Stimulated activated CD8-positive, alpha-beta memory T cell treated with anti-CD3 and anti-CD28 coated beads, Interleukin-7, amount 100 ng/mL, for 24 hours (primary cell): ENCODE measurements around the gene FCRLB.
A peak's percentile ranks its signal among the peaks of the same experiment; 100 is the strongest.
"Not testable (repeated sequence)": the region's sequence is repeated elsewhere in the genome, so short reads cannot be mapped to it uniquely, and the experiment has no call there.

ENCODE experiments used
- DNase-seq: peaks from one replicate; pipeline ENCODE4 v3.0.0-alpha.2; 2020; ENCODE audit warnings: low read depth

FCRLB gene

GRCh38 chr1:161740921-161741320, 19.6 kb downstream of the FCRLB start:
- DNase-seq = no peak

GRCh38 chr1:161743231-161743630, 21.9 kb downstream of the FCRLB start:
- no peak for DNase-seq

- DNase-seq = no peak
These were observed 26.5 kb downstream of the FCRLB start for GRCh38 chr1:161747801-161748200.

- peak; percentile 70 for DNase-seq
These were observed 28.4 kb downstream of the FCRLB start, which contains the start of gene DUSP12 for GRCh38 chr1:161749509-161750407. TSS of gene DUSP12 (plus strand) at chr1:161749786. CDS start at chr1:161749802, 16 bp downstream.

DNA sequence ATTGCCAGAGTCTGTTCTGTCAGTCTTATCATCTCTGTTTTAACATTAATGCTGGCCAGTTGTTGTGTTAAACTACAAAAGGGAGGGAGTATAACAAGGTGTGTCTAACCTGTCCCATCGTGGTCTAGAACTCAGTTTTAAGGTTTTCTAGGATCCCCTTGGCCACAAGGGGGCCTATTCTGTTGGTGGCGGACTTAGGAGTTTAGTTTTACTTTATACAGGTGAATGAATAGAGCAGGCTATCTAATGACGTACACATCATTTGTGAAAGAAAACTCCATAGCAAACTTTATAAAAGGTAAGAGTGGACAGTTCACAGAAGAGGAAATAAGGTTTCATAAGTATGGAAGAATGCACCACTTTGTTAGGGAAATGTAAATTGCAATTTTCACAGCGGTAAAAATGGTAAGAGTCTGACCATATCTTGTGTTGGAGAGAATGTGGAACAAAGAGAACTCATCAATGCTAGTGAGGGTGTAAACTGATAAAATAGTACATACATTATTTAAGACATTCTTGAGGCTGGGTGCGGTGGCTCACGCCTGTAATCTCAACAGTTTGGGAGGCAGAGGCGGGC, 42.3 kb downstream of the FCRLB start:
- DNase-seq = no peak

DNA sequence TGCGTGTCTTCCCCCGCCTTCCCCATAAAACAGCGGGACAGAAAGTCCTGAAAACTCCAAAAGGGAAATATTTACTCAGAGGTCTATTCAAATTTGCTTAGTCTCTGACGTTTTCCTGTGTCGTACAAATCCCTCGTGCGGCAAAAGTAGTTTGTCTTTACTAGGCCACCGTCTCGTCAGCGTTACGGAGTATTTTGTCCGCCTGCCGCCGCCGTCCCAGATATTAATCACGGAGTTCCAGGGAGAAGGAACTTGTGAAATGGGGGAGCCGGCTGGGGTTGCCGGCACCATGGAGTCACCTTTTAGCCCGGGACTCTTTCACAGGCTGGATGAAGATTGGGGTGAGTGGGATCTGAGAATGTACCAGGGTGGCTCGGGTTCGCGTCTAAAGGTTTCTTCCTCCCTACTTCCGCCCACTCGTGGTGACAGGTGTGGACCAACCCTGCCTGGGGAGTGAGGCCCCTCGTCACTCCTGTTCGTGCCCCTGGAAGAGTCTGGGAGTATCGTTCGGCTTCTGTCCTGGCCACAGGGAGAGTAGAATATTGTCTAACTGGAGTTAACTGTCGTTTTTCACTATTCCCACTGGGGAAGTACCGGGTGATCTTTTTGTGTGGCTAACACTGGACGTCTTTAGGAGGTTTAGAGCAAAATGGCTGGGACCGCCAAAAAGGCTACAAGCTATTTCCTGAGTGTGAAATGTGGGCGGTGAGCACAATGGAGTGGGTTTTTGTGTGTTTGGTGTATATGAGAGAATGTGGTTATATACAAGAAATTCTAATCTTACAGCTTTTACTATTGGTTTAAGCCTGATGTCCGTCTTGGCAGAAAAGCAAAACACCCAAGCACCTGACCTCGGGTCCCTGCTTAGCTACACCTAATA, 45.0 kb downstream of the FCRLB start, which contains the start of gene ATF6:
ATF6 (plus strand) TSS at position 219 of the 880 bp plus-strand sequence; CDS start at position 260, 41 bp downstream.
- peak; percentile 46 for DNase-seq

GRCh38 chr1:161768461-161768860, 47.1 kb downstream of the FCRLB start:
- DNase-seq = no peak

GRCh38 chr1:161768986-161769672, 47.8 kb downstream of the FCRLB start:
- DNase-seq = no peak

DNA sequence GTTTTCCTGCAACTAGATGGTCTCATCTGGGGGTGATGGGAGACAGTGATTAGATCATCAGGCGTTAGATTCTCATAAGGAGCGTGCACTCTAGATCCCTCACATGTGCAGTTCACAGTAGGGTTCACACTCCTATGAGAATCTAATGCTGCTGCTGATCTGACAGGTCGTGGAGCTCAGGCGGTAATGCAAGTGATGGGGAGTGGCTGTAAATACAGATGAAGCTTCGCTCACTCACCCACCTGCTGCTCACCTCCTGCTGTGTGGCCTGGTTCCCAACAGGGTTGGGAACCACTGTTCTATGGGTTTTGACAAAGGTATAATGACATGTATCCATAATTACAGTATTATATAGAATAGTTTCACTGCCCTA, 48.3 kb downstream of the FCRLB start:
- DNase-seq = not testable (repeated sequence)

DNA sequence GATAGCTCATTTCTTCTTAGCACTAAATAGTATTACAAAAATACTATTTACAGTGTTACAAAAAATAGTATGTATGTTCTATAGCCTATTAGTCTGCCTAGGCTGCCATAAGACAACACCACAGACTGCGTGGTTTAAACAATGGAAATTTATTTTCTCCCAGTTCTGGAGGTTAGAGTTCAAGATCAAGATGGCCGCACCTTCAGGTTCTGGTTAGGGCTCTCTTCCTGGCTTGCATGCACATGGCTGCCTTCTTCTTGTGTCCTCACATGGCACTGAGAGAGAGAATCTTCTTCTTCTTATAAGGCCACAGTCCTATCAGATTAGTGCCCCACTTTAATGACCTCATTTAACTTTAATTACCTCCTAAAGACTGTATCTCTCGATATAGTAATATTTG, 48.9 kb downstream of the FCRLB start:
- no peak for DNase-seq

- no peak for DNase-seq
These were observed 49.8 kb downstream of the FCRLB start for GRCh38 chr1:161771161-161771560.

GRCh38 chr1:161771973-161772372, 50.6 kb downstream of the FCRLB start:
- DNase-seq = no peak

GRCh38 chr1:161772397-161772796, 51.1 kb downstream of the FCRLB start:
- DNase-seq = no peak

DNA sequence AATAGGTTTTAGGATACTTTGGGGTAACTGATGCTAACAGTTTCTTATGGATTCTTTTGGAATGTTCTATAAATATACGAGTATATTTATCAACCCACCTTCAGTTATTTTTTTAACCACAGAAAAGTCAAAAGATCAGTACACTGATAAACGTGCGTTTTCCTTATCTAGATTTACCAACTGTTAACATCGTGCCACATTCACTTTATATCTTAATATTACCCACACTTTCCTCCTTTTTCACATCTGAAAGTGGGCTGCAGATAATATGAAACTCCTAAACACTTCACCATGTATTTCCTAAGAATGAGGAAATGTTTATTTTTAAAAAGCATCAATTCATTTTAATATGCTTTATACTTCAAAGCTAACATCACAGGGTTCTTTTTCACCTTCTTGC, 52.4 kb downstream of the FCRLB start:
- no peak for DNase-seq

DNA sequence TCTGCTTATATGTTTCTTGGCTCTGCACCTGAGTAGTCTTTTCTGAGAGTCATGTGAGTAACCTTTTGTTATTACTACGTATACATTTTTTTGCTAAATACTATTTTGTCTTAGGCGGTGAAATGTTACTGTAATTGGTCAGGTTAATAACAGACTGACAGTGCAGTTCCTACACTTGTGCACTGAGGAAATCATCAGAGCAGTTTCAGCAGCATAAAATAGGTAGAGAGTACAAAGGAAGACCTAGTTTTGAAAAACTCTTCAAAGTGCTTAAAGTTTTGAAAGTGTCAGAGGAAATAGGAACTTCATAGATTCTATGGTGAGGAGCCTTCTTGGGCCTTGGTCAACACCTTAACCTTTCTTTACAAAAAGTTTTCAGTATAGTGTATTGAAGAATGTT, 55.9 kb downstream of the FCRLB start:
- DNase-seq = no peak
